ENCODE results near the gene ACTR5.

The ACTR5 gene

GRCh38 chr20:38769376-38770295, 21.4 kb downstream of the ACTR5 start:
- TF ChIP-seq ZFX (IDR thresholded peaks at IDR 0.05): no peak

GRCh38 chr20:38770546-38770945, 22.3 kb downstream of the ACTR5 start:
- no peak overlapping the region for H3K27ac ChIP-seq
- no peak for TF ChIP-seq CTCF (conservative IDR thresholded peaks at IDR 0.05)
- TF ChIP-seq ZFX (IDR thresholded peaks at IDR 0.05): no peak

More at GRCh38 chr20:38769376-38770295, 21.4 kb downstream of the ACTR5 start:
- H3K27ac ChIP-seq: no peak overlapping the region

- TF ChIP-seq CTCF (conservative IDR thresholded peaks at IDR 0.05) (no peak), ZFX (IDR thresholded peaks at IDR 0.05) (no peak)
- no peak overlapping the region for H3K27ac ChIP-seq
These were observed 22.7 kb downstream of the ACTR5 start for GRCh38 chr20:38770970-38771369.

- TF ChIP-seq ZFX (IDR thresholded peaks at IDR 0.05): no peak
- no peak for TF ChIP-seq CTCF (conservative IDR thresholded peaks at IDR 0.05)
- no peak overlapping the region for H3K27ac ChIP-seq
These were observed 23.4 kb downstream of the ACTR5 start for GRCh38 chr20:38771621-38772020.

GRCh38 chr20:38774167-38774566, 25.9 kb downstream of the ACTR5 start:
- no peak overlapping the region for H3K27ac ChIP-seq
- no peak for TF ChIP-seq CTCF (conservative IDR thresholded peaks at IDR 0.05)
- no peak for TF ChIP-seq ZFX (IDR thresholded peaks at IDR 0.05)

- no peak overlapping the region for H3K27ac ChIP-seq
- TF ChIP-seq CTCF (conservative IDR thresholded peaks at IDR 0.05) (no peak), ZFX (IDR thresholded peaks at IDR 0.05) (no peak)
These were observed 28.1 kb downstream of the ACTR5 start for GRCh38 chr20:38776363-38776762.

GRCh38 chr20:38779247-38780097, 31.2 kb downstream of the ACTR5 start:
- TF ChIP-seq CTCF (conservative IDR thresholded peaks at IDR 0.05): no peak
- TF ChIP-seq ZFX (IDR thresholded peaks at IDR 0.05): no peak
- H3K27ac ChIP-seq: no peak overlapping the region

Measured in C4-2B (cell line).